HUES64 (cell line): ENCODE measurements around the gene AIFM3.

Experiments used
- H3K27ac ChIP-seq: 2 replicates; pipeline ENCODE4 v1.7.0; 2013; ENCODE audit warnings: low read depth, low read length, inconsistent platforms
- H3K27me3 ChIP-seq: 2 replicates; pipeline ENCODE4 v1.6.1; 2013; ENCODE audit warnings: mild to moderate bottlenecking, low read length; ENCODE audit not compliant: insufficient read depth
- H3K36me3 ChIP-seq: 2 replicates; pipeline ENCODE4 v1.6.1; 2013; ENCODE audit warnings: mild to moderate bottlenecking, low read length; ENCODE audit not compliant: insufficient read depth
- H3K4me1 ChIP-seq: 2 replicates; pipeline ENCODE4 v1.6.1; 2013; ENCODE audit warnings: mild to moderate bottlenecking, low read length, moderate library complexity; ENCODE audit not compliant: insufficient read depth
- H3K4me3 ChIP-seq: 2 replicates; pipeline ENCODE4 v1.5.1; 2013; ENCODE audit warnings: mild to moderate bottlenecking, low read length, moderate library complexity
- H3K9ac ChIP-seq: 2 replicates; pipeline ENCODE4 v1.6.1; 2013; ENCODE audit warnings: mild to moderate bottlenecking, low read depth, low read length
- H3K9me3 ChIP-seq: 2 replicates; pipeline ENCODE4 v1.6.1; 2013; ENCODE audit warnings: low read depth, low read length; ENCODE audit not compliant: insufficient read depth
- WGBS: fragments of 150-250, 120-280 bp; methylation state at CpG from one replicate; pipeline ENCODE4 v1.1.7; 2013; ENCODE audit warnings: missing lambda C conversion rate; 5-methylcytosine and 5-hydroxymethylcytosine counted together

The AIFM3 gene

DNA sequence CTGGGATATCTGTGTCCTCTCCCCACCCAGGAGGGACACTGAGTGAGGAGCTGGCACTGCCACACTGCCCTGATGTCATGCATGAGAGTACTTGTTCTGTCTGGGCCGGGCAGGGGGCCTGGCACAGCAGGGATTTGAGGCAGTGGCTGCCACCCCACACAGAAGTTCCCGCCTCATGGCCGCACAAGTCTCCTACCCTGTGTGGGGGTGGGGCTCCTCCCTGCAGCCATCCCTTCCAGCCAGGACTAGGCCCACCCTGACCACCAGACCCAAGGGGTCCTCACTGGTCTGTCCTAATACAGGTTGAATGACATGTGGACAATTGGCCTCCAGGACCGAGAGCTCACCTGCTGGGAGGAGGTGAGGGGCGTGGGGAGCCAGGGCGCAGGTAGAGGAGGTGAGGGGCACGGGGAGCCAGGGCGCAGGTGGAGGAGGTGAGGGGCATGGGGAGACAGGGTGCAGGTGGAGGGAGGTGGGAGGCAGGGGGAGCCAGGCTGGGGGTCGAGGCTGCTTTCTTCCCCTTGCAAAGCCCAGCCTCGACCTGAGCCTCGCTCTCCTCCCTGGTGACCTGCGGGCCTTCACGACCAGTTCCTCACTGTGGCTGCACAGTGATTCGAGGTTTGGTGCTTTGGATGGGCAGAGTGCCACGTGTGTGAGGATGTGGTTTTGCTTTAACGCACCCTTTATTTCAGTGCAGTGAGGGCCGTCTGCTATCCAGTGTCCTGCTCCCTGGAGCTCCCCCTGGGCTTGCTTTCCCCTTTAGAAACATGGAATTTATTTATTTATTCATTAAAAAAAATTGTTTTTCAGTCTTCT lies 22.5 kb downstream of the AIFM3 start:
- WGBS = 79% methylated on average over 17 of the region's 17 CpGs
- Histone ChIP-seq H3K9me3 (no peaks in the 10 kb centered on the region), H3K27ac (no peak overlapping the region), H3K4me1 (no peaks in the 10 kb centered on the region), H3K36me3 (peaks cover 50% of the 10 kb centered on the region), H3K9ac (no peak overlapping the region), H3K4me3 (no peak overlapping the region), H3K27me3 (no peaks in the 10 kb centered on the region)

- H3K36me3 ChIP-seq = peaks cover 47% of the 10 kb centered on the region
- H3K27ac ChIP-seq = no peak overlapping the region
- H3K9ac ChIP-seq = no peak overlapping the region
- H3K27me3 ChIP-seq = no peaks in the 10 kb centered on the region
- no peak overlapping the region for H3K4me3 ChIP-seq
- no peaks in the 10 kb centered on the region for H3K4me1 ChIP-seq
- 87% methylated on average over 21 of the region's 21 CpGs for WGBS
- H3K9me3 ChIP-seq = no peaks in the 10 kb centered on the region
Observed at GRCh38 chr22:20990184-20991180, 23.4 kb downstream of the AIFM3 start.

- Histone ChIP-seq H3K9me3 (no peaks in the 10 kb centered on the region), H3K4me1 (no peaks in the 10 kb centered on the region), H3K27me3 (no peaks in the 10 kb centered on the region), H3K36me3 (peaks cover 41% of the 10 kb centered on the region), H3K9ac (no peak overlapping the region), H3K27ac (no peak overlapping the region), H3K4me3 (no peak overlapping the region)
- WGBS = 92% methylated on average over 24 of the region's 24 CpGs
Observed at GRCh38 chr22:20991252-20992055, 24.4 kb downstream of the AIFM3 start.

DNA sequence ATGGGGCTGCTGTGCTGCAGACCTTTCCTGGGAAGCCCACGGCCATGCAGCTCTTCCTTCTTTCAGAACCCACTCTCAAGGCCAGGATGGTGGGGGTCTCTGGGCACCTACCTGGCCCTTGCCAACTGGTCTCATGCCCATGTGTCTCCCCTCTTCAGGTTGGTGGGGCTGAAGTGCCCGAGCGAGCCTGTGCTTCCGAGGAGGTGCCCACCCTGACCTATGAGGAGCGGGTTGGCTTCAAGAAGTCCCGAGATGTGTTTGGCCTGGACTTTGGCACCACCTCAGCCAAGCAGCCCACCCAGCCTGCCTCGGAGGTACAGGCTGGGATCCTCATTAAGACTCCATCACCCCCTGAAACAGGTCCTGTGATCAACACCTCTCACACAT lies 25.0 kb downstream of the AIFM3 start:
- H3K4me3 ChIP-seq = no peak overlapping the region
- WGBS = 92% methylated on average over 7 of the region's 7 CpGs
- H3K36me3 ChIP-seq = peaks cover 42% of the 10 kb centered on the region
- no peak overlapping the region for H3K9ac ChIP-seq
- no peaks in the 10 kb centered on the region for H3K27me3 ChIP-seq
- H3K4me1 ChIP-seq = no peaks in the 10 kb centered on the region
- H3K27ac ChIP-seq = no peak overlapping the region
- H3K9me3 ChIP-seq = no peaks in the 10 kb centered on the region

GRCh38 chr22:20992456-20993303 lies 25.6 kb downstream of the AIFM3 start:
- peaks cover 37% of the 10 kb centered on the region for H3K36me3 ChIP-seq
- no peak overlapping the region for H3K4me3 ChIP-seq
- H3K9ac ChIP-seq = no peak overlapping the region
- no peaks in the 10 kb centered on the region for H3K9me3 ChIP-seq
- no peaks in the 10 kb centered on the region for H3K4me1 ChIP-seq
- 89% methylated on average over 21 of the region's 21 CpGs for WGBS
- H3K27ac ChIP-seq = no peak overlapping the region
- H3K27me3 ChIP-seq = no peaks in the 10 kb centered on the region

- Histone ChIP-seq H3K4me3 (no peak overlapping the region), H3K4me1 (no peaks in the 10 kb centered on the region), H3K9me3 (no peaks in the 10 kb centered on the region), H3K27ac (no peak overlapping the region), H3K9ac (no peak overlapping the region), H3K36me3 (peaks cover 30% of the 10 kb centered on the region), H3K27me3 (no peaks in the 10 kb centered on the region)
- whole genome bisulfite sequencing = 94% methylated on average over 29 of the region's 29 CpGs
Observed at GRCh38 chr22:20993304-20994127, 26.5 kb downstream of the AIFM3 start.

- H3K9ac ChIP-seq = no peak overlapping the region
Observed at GRCh38 chr22:20994128-20994901, 27.3 kb downstream of the AIFM3 start.

DNA sequence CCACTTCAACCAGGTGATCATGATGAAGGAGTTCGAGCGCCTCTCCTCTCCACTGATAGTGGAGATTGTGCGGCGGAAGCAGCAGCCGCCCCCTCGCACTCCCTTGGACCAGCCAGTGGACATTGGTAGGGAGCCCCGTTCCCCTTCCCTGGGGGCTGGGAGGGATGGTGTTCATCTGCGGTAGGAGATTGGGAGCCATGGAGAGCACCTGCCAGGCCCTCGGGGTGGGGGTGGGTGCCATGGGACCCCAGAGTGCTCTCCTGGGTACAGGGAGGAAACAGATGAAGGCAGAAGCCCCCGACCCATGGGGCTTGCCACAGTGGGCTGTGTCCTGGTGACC lies 27.8 kb downstream of the AIFM3 start:
- H3K9me3 ChIP-seq = no peaks in the 10 kb centered on the region
- H3K27ac ChIP-seq = no peak overlapping the region
- H3K27me3 ChIP-seq = no peaks in the 10 kb centered on the region
- no peak overlapping the region for H3K9ac ChIP-seq
- 94% methylated on average over 10 of the region's 10 CpGs for WGBS
- H3K4me1 ChIP-seq = no peaks in the 10 kb centered on the region
- no peak overlapping the region for H3K4me3 ChIP-seq
- peaks cover 40% of the 10 kb centered on the region for H3K36me3 ChIP-seq

More at GRCh38 chr22:20994128-20994901, 27.3 kb downstream of the AIFM3 start:
- Histone ChIP-seq H3K9me3 (no peaks in the 10 kb centered on the region), H3K27me3 (no peaks in the 10 kb centered on the region), H3K4me3 (no peak overlapping the region), H3K27ac (no peak overlapping the region), H3K36me3 (peaks cover 34% of the 10 kb centered on the region), H3K4me1 (no peaks in the 10 kb centered on the region)
- WGBS = 93% methylated on average over 30 of the region's 30 CpGs

GRCh38 chr22:20995329-20996030 lies 28.4 kb downstream of the AIFM3 start:
- H3K27me3 ChIP-seq = no peaks in the 10 kb centered on the region
- no peak overlapping the region for H3K27ac ChIP-seq
- H3K4me3 ChIP-seq = no peak overlapping the region
- H3K36me3 ChIP-seq = peaks cover 43% of the 10 kb centered on the region
- 92% methylated on average over 23 of the region's 23 CpGs for WGBS
- no peaks in the 10 kb centered on the region for H3K9me3 ChIP-seq
- no peak overlapping the region for H3K9ac ChIP-seq
- no peaks in the 10 kb centered on the region for H3K4me1 ChIP-seq
